Endodermal cell (in vitro differentiated cells): ENCODE results near the gene KLC4. TPM values are rescaled to one million over a fixed set of nuclear protein-coding genes. Genes with fewer than 3 reads are reported as not detected.

Experiments used
- DNase-seq: peaks from one replicate; pipeline ENCODE4 v3.0.0-alpha.2; 2017
- H3K27ac ChIP-seq: 2 replicates; pipeline ENCODE4 v1.5.1; 2013; ENCODE audit warnings: mild to moderate bottlenecking, low read depth, low read length, moderate library complexity
- H3K27me3 ChIP-seq: 2 replicates; pipeline ENCODE4 v1.6.1; 2013; ENCODE audit warnings: mild to moderate bottlenecking, low read length, moderate library complexity; ENCODE audit not compliant: insufficient read depth, control insufficient read depth, poor library complexity, severe bottlenecking
- H3K36me3 ChIP-seq: 2 replicates; pipeline ENCODE4 v1.7.0; 2013; ENCODE audit warnings: mild to moderate bottlenecking, low read length, moderate library complexity; ENCODE audit not compliant: control insufficient read depth, insufficient read depth
- H3K4me1 ChIP-seq: one replicate; pipeline ENCODE4 v1.7.0; 2013; ENCODE audit warnings: low read length; ENCODE audit not compliant: control insufficient read depth, insufficient read depth
- H3K4me3 ChIP-seq: 2 replicates; pipeline ENCODE4 v1.5.1; 2013; ENCODE audit warnings: mild to moderate bottlenecking, low read length, moderate library complexity
- H3K9ac ChIP-seq: 2 replicates; pipeline ENCODE4 v1.6.1; 2013; ENCODE audit warnings: mild to moderate bottlenecking, low read length, moderate library complexity; ENCODE audit not compliant: poor library complexity, severe bottlenecking; ENCODE audit errors: extremely low read depth
- H3K9me3 ChIP-seq: 2 replicates; pipeline ENCODE4 v1.6.1; 2013; ENCODE audit warnings: mild to moderate bottlenecking, low read length, moderate library complexity; ENCODE audit not compliant: control insufficient read depth
- H3K27ac Mint-ChIP-seq: 2 replicates; pipeline ENCODE4 v1.8.0; 2020; ENCODE audit warnings: mixed read lengths
- H3K27me3 Mint-ChIP-seq: 2 replicates; pipeline ENCODE4 v1.8.0; 2021; ENCODE audit warnings: mild to moderate bottlenecking, mixed read lengths; ENCODE audit not compliant: insufficient read depth
- H3K36me3 Mint-ChIP-seq: 2 replicates; pipeline ENCODE4 v1.8.0; 2020; ENCODE audit warnings: low read depth, mixed read lengths
- H3K4me1 Mint-ChIP-seq: 2 replicates; pipeline ENCODE4 v1.8.0; 2020; ENCODE audit warnings: mixed read lengths
- H3K4me3 Mint-ChIP-seq: 2 replicates; pipeline ENCODE4 v1.8.0; 2020; ENCODE audit warnings: mild to moderate bottlenecking, moderate library complexity, mixed read lengths
- H3K9me3 Mint-ChIP-seq: 2 replicates; pipeline ENCODE4 v1.8.0; 2020; ENCODE audit warnings: mild to moderate bottlenecking, mixed read lengths
- CTCF ChIP-seq: fragments of 200-600 bp; sonication (generic); conservative IDR thresholded peaks from 2 replicates; pipeline ENCODE4 v1.5.0; 2021; ENCODE audit warnings: antibody characterized with exemption, mild to moderate bottlenecking
- WGBS, 2 experiments: methylation state at CpG; one replicate each; pipeline versions ENCODE4 v1.1.5 to v1.1.7; 2013; ENCODE audit warnings: missing lambda C conversion rate in 2 of 2, mixed read lengths in 1 of 2; ENCODE audit not compliant: insufficient coverage in 1 of 2, insufficient read length in 1 of 2; 5-methylcytosine and 5-hydroxymethylcytosine counted together
- total RNA-seq, 2 donors: library from RNA; stranded (reverse); fragmentation: NEBNext Ultra II Directional in 1 of 2; extraction: Animal tissue kit (Norgen Biotek cat#: 25700) in 1 of 2; gene quantifications; 2 replicates in 1 of 2; 3 replicates in 1 of 2; pipeline ENCODE4 v1.2.1, GENCODE V29; 2021

The KLC4 gene
- total RNA-seq, 2 donors from 2014 or later: 36.6 to 38.0 TPM

GRCh38 chr6:43013097-43013842 is 46.2 kb upstream of the KLC4 start:
- H3K27ac Mint-ChIP-seq: peak overlapping the region; percentile 83
- H3K4me3 ChIP-seq: peak overlapping the region; percentile 96
- H3K9me3 Mint-ChIP-seq: no peaks in the 10 kb centered on the region
- H3K27ac ChIP-seq: no peak overlapping the region
- H3K4me1 Mint-ChIP-seq: peaks cover 27% of the 10 kb centered on the region
- peaks cover 58% of the 10 kb centered on the region for H3K36me3 ChIP-seq
- H3K27me3 ChIP-seq: no peaks in the 10 kb centered on the region
- H3K9ac ChIP-seq: peak overlapping the region; percentile 77
- TF ChIP-seq CTCF: no peak
- peaks cover 8% of the 10 kb centered on the region for H3K4me1 ChIP-seq
- peaks cover 53% of the 10 kb centered on the region for H3K36me3 Mint-ChIP-seq
- no peaks in the 10 kb centered on the region for H3K9me3 ChIP-seq
- 9% methylated on average over 17 to 25 of the region's 25 CpGs for WGBS, 2 experiments
- peaks cover 1% of the 10 kb centered on the region for H3K27me3 Mint-ChIP-seq
- peak overlapping the region; percentile 85 for H3K4me3 Mint-ChIP-seq
- DNase-seq: no peak

DNA sequence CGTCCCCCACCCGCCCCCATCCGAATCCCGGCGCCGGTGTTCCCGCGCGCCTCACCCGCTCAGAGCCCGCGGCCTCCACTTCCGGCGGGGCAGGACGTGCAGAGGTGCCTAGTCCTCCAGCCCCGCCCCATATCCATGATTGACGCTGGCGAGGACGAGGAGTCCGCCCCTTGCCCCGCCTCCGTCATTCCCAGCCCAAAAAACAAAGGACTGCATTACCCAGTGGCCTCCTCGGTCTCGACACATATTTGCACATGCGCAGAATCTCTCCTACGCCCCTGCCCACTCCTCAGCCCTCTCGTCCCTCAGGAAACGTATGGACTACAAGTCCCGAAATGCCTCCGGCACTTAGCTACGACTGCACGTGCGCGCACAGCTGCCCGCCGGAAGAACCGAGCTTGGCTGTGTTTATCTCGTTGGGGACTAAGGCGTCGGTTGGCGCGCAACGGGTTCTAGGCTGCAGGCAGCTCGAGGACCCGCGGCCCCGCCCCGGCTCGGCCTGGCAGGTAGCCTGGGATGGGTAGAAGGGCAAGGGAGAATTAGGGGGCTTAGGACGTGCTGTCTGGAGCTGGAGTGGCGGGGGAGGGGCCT is 45.5 kb upstream of the KLC4 start, which contains the start of the genes KLHDC3 and MEA1:
Gene KLHDC3 (plus strand): TSS at position 407 of the 591 bp plus-strand sequence. CDS start 2,944 bp downstream, outside the sequence.
Gene MEA1 (minus strand): TSS at position 104 of the 591 bp plus-strand sequence. CDS start 133 bp downstream, outside the sequence.
- peaks cover 1% of the 10 kb centered on the region for H3K27me3 Mint-ChIP-seq
- H3K4me3 Mint-ChIP-seq: peak within 1 kb of the TSS; percentile 85
- WGBS, 2 experiments: 0% methylated on average over 24 to 51 of the region's 51 CpGs
- H3K4me3 ChIP-seq: peak within 1 kb of the TSS; percentile 100
- peaks cover 27% of the 10 kb centered on the region for H3K4me1 Mint-ChIP-seq
- H3K9me3 ChIP-seq: no peaks in the 10 kb centered on the region
- TF ChIP-seq CTCF: no peak
- DNase-seq: peak; percentile 100
- peaks cover 53% of the 10 kb centered on the region for H3K36me3 Mint-ChIP-seq
- H3K27ac ChIP-seq: peak within 1 kb of the TSS; percentile 84
- peaks cover 58% of the 10 kb centered on the region for H3K36me3 ChIP-seq
- no peaks in the 10 kb centered on the region for H3K9me3 Mint-ChIP-seq
- no peaks in the 10 kb centered on the region for H3K27me3 ChIP-seq
- H3K27ac Mint-ChIP-seq: peak within 1 kb of the TSS; percentile 83
- H3K9ac ChIP-seq: peak within 1 kb of the TSS; percentile 77
- peaks cover 8% of the 10 kb centered on the region for H3K4me1 ChIP-seq

DNA sequence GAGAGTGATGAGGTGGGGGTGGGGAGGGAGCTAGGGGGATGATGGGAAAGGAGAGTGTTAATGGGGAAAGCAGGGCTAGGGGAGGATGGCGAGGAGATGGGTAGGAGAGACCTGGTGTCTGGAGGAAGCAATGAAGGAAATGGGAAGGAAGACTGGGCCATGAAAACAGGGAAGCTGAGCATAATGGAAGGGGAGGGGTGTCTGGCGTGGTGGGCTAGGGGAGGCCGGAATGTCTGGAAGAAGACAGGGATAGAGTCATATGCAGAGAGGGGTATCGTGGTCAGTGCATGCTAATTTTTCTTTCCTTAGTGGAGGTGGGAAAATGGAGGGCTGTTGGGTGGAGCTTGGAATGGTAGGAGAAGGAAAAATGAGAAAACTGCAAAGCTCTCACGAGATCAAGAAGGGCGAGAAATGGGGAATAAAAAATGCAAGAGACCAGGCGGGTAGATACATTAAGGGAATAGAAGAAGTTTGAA is 45.0 kb upstream of the KLC4 start:
- H3K36me3 Mint-ChIP-seq: peaks cover 51% of the 10 kb centered on the region

More for the DNA sequence above, 45.0 kb upstream of the KLC4 start:
- TF ChIP-seq CTCF: no peak
- H3K9ac ChIP-seq: peak overlapping the region; percentile 77
- H3K27ac Mint-ChIP-seq: peak overlapping the region; percentile 83
- H3K9me3 Mint-ChIP-seq: no peaks in the 10 kb centered on the region
- peaks cover 27% of the 10 kb centered on the region for H3K4me1 Mint-ChIP-seq
- H3K27me3 ChIP-seq: no peaks in the 10 kb centered on the region
- H3K4me1 ChIP-seq: peaks cover 8% of the 10 kb centered on the region
- peaks cover 58% of the 10 kb centered on the region for H3K36me3 ChIP-seq
- no peaks in the 10 kb centered on the region for H3K9me3 ChIP-seq
- peaks cover 1% of the 10 kb centered on the region for H3K27me3 Mint-ChIP-seq
- no peak for DNase-seq
- peak overlapping the region; percentile 100 for H3K4me3 ChIP-seq
- WGBS, 2 experiments: 2 to 4% methylated on average over 7 of the region's 7 CpGs
- H3K4me3 Mint-ChIP-seq: peak overlapping the region; percentile 85
- H3K27ac ChIP-seq: peak overlapping the region; percentile 84
